Endodermal cell (in vitro differentiated cells): ENCODE measurements around the gene NACC2. TPM values are rescaled to one million over a fixed set of nuclear protein-coding genes. Genes with fewer than 3 reads are reported as not detected.
A peak's percentile ranks its signal among the peaks of the same experiment; 100 is the strongest.

Experiments
- DNase-seq: peaks from one replicate; pipeline ENCODE4 v3.0.0-alpha.2; 2017
- H3K27ac ChIP-seq: 2 replicates; pipeline ENCODE4 v1.5.1; 2013; ENCODE audit warnings: mild to moderate bottlenecking, low read depth, low read length, moderate library complexity
- H3K27me3 ChIP-seq: 2 replicates; pipeline ENCODE4 v1.6.1; 2013; ENCODE audit warnings: mild to moderate bottlenecking, low read length, moderate library complexity; ENCODE audit not compliant: insufficient read depth, control insufficient read depth, poor library complexity, severe bottlenecking
- H3K36me3 ChIP-seq: 2 replicates; pipeline ENCODE4 v1.7.0; 2013; ENCODE audit warnings: mild to moderate bottlenecking, low read length, moderate library complexity; ENCODE audit not compliant: control insufficient read depth, insufficient read depth
- H3K4me1 ChIP-seq: one replicate; pipeline ENCODE4 v1.7.0; 2013; ENCODE audit warnings: low read length; ENCODE audit not compliant: control insufficient read depth, insufficient read depth
- H3K4me3 ChIP-seq: 2 replicates; pipeline ENCODE4 v1.5.1; 2013; ENCODE audit warnings: mild to moderate bottlenecking, low read length, moderate library complexity
- H3K9ac ChIP-seq: 2 replicates; pipeline ENCODE4 v1.6.1; 2013; ENCODE audit warnings: mild to moderate bottlenecking, low read length, moderate library complexity; ENCODE audit not compliant: poor library complexity, severe bottlenecking; ENCODE audit errors: extremely low read depth
- H3K9me3 ChIP-seq: 2 replicates; pipeline ENCODE4 v1.6.1; 2013; ENCODE audit warnings: mild to moderate bottlenecking, low read length, moderate library complexity; ENCODE audit not compliant: control insufficient read depth
- H3K27ac Mint-ChIP-seq: 2 replicates; pipeline ENCODE4 v1.8.0; 2020; ENCODE audit warnings: mixed read lengths
- H3K27me3 Mint-ChIP-seq: 2 replicates; pipeline ENCODE4 v1.8.0; 2021; ENCODE audit warnings: mild to moderate bottlenecking, mixed read lengths; ENCODE audit not compliant: insufficient read depth
- H3K36me3 Mint-ChIP-seq: 2 replicates; pipeline ENCODE4 v1.8.0; 2020; ENCODE audit warnings: low read depth, mixed read lengths
- H3K4me1 Mint-ChIP-seq: 2 replicates; pipeline ENCODE4 v1.8.0; 2020; ENCODE audit warnings: mixed read lengths
- H3K4me3 Mint-ChIP-seq: 2 replicates; pipeline ENCODE4 v1.8.0; 2020; ENCODE audit warnings: mild to moderate bottlenecking, moderate library complexity, mixed read lengths
- H3K9me3 Mint-ChIP-seq: 2 replicates; pipeline ENCODE4 v1.8.0; 2020; ENCODE audit warnings: mild to moderate bottlenecking, mixed read lengths
- CTCF ChIP-seq: fragments of 200-600 bp; sonication (generic); conservative IDR thresholded peaks from 2 replicates; pipeline ENCODE4 v1.5.0; 2021; ENCODE audit warnings: antibody characterized with exemption, mild to moderate bottlenecking
- WGBS, 2 experiments: methylation state at CpG; one replicate each; pipeline versions ENCODE4 v1.1.5 to v1.1.7; 2013; ENCODE audit warnings: missing lambda C conversion rate in 2 of 2, mixed read lengths in 1 of 2; ENCODE audit not compliant: insufficient coverage in 1 of 2, insufficient read length in 1 of 2; 5-methylcytosine and 5-hydroxymethylcytosine counted together
- total RNA-seq, 2 donors: library from RNA; stranded (reverse); fragmentation: NEBNext Ultra II Directional in 1 of 2; extraction: Animal tissue kit (Norgen Biotek cat#: 25700) in 1 of 2; gene quantifications; 2 replicates in 1 of 2; 3 replicates in 1 of 2; pipeline ENCODE4 v1.2.1, GENCODE V29; 2021

NACC2 gene
- total RNA-seq, 2 donors from 2014 or later = 12.4 to 16.7 TPM

GRCh38 chr9:135970128-135970815 lies 124.8 kb downstream of the NACC2 start:
- H3K27ac Mint-ChIP-seq = no peak overlapping the region
- H3K36me3 ChIP-seq = no peaks in the 10 kb centered on the region
- no peak overlapping the region for H3K27ac ChIP-seq
- peaks cover 17% of the 10 kb centered on the region for H3K4me1 Mint-ChIP-seq
- H3K9me3 ChIP-seq = no peaks in the 10 kb centered on the region
- H3K4me3 Mint-ChIP-seq = no peak overlapping the region
- 85 to 90% methylated on average over 2 to 9 of the region's 9 CpGs for WGBS, 2 experiments
- H3K4me1 ChIP-seq = no peaks in the 10 kb centered on the region
- no peak for TF ChIP-seq CTCF
- H3K36me3 Mint-ChIP-seq = no peaks in the 10 kb centered on the region
- H3K27me3 ChIP-seq = peaks cover 5% of the 10 kb centered on the region
- no peak for DNase-seq
- no peak overlapping the region for H3K4me3 ChIP-seq
- no peak overlapping the region for H3K9ac ChIP-seq
- H3K27me3 Mint-ChIP-seq = peaks cover 2% of the 10 kb centered on the region
- H3K9me3 Mint-ChIP-seq = no peaks in the 10 kb centered on the region

- Histone ChIP-seq H3K4me3 (no peak overlapping the region), H3K4me1 (no peaks in the 10 kb centered on the region), H3K27ac (no peak overlapping the region), H3K27me3 (peaks cover 5% of the 10 kb centered on the region), H3K9me3 (no peaks in the 10 kb centered on the region), H3K9ac (no peak overlapping the region), H3K36me3 (no peaks in the 10 kb centered on the region)
- WGBS, 2 experiments = 77 to 85% methylated on average over 6 to 12 of the region's 12 CpGs
- TF ChIP-seq CTCF = no peak
- Mint-ChIP-seq H3K27me3 (peaks cover 2% of the 10 kb centered on the region), H3K9me3 (no peaks in the 10 kb centered on the region), H3K36me3 (no peaks in the 10 kb centered on the region), H3K4me1 (peaks cover 17% of the 10 kb centered on the region), H3K4me3 (no peak overlapping the region), H3K27ac (no peak overlapping the region)
- DNase-seq = peak; percentile 37
These were observed 125.9 kb downstream of the NACC2 start for GRCh38 chr9:135969064-135969683.

GRCh38 chr9:135968601-135969000 lies 126.5 kb downstream of the NACC2 start:
- TF ChIP-seq CTCF = no peak
- no peak overlapping the region for H3K27ac Mint-ChIP-seq

More at GRCh38 chr9:135968601-135969000, 126.5 kb downstream of the NACC2 start:
- Mint-ChIP-seq H3K27me3 (peaks cover 2% of the 10 kb centered on the region), H3K36me3 (no peaks in the 10 kb centered on the region), H3K9me3 (no peaks in the 10 kb centered on the region), H3K4me1 (peaks cover 13% of the 10 kb centered on the region), H3K4me3 (no peak overlapping the region)
- 84 to 90% methylated on average over 7 of the region's 7 CpGs for WGBS, 2 experiments
- H3K36me3 ChIP-seq = no peaks in the 10 kb centered on the region
- no peak overlapping the region for H3K4me3 ChIP-seq
- no peak overlapping the region for H3K9ac ChIP-seq
- DNase-seq = no peak
- H3K27ac ChIP-seq = no peak overlapping the region
- peaks cover 5% of the 10 kb centered on the region for H3K27me3 ChIP-seq
- no peaks in the 10 kb centered on the region for H3K9me3 ChIP-seq
- no peaks in the 10 kb centered on the region for H3K4me1 ChIP-seq
